IPS DF 19.7 (cell line): ENCODE results near the gene EMC1.
"Not testable (repeated sequence)": the region's sequence is repeated elsewhere in the genome, so short reads cannot be mapped to it uniquely, and the experiment has no call there.

Experiments used
- DNase-seq: peaks from one replicate; pipeline ENCODE4 v3.0.0-alpha.2; 2013; ENCODE audit warnings: low read depth, low spot score

Gene EMC1

DNA sequence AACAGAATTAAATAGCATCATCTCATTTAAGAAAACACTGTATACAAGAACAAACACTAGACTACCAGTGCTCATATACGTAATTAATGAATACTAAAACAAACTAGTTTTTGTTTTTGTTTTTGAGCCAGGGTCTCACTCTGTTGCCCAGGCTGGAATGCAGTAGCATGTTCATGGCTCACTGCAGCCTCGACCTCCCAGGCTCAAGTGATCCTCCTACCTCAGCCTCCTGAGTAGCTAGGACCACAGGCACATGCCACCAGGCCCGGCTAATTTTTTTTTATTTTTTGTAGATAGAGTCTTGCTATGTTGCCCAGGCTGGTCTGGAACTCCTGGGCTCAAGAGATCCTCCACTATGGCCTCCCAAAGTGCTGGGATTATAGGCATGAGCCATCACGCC, 34.7 kb downstream of the EMC1 start:
- DNase-seq: not testable (repeated sequence)

DNA sequence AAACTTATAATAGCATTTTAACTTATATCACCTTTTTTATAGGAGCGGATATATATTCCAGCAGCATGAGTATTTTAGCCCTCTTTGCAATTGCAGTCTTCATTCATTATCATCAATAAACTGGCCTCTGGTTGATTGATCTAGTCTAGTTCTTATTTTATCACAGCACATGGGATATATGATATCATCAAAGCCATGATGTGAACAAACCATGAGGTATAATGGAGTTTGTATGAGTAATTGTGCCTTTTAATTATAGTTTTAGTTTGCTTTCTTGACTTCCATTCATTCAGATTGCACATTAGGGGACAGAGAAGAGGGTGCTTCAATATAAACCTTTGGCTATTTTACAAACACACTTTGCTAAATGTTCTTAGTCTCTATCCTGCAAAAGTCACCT, 37.7 kb downstream of the EMC1 start:
- DNase-seq: no peak

DNA sequence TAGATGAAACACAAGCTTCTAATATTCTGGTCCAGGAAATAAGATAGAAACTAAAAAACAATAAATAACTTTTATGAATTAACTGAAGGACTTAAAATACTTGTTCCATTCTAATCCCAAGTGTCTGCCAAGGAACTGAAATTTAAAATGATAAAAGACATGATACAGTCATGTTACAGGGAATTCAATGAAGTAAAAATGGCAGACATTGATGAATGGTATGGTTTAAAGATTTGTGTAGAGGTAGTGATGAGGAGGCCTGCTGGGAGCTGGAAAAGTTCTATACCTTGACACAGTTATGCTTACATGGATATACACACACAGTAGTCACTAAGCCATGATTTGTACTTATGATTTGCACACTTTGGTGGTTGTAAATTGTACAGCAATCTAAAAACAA, 39.2 kb downstream of the EMC1 start:
- DNase-seq: no peak

DNA sequence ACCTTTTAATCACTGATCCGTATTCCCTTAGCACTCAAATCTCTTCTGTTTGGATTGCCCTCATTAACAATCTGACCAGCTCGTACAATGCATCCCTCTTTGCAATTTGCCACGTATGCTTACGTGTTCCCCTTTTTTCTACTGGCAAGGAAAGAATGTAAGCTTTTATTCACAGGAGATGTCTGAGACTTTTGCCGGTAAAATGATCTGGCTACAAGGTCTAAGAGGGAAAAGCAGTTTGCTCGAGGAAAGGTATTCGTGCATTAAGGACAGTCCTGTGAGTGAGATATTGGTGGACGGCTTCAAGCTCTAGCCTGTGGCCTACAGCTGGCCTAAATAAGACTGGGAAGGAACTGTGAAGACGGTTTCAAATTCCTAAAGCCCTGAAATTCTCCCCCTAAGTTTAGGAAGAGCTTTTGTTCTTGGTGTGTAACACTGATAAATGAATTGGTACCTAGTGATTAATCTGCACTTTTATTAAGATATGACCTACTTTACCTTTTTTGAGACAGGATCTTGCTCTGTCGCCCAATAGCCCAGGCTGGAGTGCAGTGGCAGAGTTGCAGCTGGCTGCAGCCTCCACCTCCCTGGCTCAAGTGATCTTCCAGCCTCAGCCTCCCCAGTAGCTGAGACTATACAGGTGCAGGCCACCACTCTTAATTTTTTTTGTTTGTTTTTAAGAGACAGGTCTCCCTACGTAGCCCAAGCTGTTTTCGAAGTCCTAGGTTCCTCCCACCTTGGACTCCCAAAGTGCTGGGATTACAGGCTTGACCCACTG, 40.4 kb downstream of the EMC1 start:
- DNase-seq: no peak

DNA sequence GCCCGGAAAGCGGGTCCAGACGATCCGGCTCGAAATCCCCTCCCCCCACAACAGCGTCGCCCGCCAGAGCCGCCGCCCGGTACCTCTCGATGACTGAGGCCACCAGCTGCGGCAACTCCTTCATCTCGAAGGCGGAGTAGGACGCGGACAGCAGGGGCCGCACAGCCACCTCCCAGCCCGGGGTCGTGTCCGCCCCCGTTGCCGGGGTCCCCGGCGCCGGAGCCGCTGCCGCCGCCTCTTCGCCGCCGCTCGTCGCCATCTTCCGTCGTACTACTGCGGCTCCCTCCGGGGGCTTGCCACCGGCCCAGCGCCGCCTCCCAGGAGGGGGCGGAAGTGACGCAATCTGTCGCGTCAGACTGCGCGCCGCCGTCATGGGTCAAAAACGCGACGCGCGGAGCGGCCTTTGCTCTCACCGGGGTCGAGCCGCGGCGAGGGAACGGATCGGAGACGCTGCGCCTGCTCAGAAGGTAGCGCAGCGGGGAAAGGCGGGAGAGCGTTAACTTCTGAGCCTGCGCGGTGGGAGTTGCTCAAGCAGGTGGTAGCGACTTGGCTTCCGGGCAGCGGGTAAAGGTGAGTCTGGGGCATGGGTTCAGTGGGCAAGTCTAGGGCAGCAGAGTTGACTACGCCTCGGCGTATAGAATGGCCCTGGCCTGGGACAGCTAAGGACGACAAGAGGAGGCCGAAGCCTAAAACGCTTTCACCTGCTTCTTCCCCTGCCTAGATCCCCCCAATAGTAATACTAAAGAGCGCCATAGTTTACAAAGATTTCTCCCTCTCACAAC, 41.1 kb downstream of the EMC1 start, which contains the start of gene UBR4:
UBR4 (minus strand) TSS at position 277 of the 782 bp plus-strand sequence; CDS start at position 259, 18 bp downstream.
- peak; percentile 65 for DNase-seq

DNA sequence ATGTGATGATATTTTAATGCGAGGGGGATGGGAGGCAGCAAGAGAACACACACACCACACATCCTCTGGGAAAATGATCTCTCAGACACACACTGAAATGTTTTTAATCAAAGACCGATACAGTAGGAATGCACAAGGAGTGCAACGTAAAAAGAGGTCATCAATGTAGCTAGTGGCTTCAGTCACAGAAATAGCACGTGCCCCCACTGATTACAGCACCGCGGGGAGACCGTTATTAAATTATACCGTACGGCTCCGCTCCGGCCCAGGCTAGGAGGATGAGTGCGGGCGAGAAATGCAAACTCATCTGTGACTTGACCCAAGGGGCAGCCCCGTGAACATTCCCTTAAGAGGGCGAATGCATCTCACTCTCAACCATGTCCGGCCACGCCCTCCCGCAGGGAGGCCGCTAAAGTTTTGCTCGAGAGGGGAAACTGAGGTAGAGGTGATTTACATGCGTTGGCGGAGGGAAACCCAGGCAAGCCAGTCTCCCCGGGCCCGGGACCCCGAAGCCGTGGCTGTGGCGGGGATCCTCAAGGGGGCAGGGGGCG, 41.8 kb downstream of the EMC1 start:
- DNase-seq: no peak

DNA sequence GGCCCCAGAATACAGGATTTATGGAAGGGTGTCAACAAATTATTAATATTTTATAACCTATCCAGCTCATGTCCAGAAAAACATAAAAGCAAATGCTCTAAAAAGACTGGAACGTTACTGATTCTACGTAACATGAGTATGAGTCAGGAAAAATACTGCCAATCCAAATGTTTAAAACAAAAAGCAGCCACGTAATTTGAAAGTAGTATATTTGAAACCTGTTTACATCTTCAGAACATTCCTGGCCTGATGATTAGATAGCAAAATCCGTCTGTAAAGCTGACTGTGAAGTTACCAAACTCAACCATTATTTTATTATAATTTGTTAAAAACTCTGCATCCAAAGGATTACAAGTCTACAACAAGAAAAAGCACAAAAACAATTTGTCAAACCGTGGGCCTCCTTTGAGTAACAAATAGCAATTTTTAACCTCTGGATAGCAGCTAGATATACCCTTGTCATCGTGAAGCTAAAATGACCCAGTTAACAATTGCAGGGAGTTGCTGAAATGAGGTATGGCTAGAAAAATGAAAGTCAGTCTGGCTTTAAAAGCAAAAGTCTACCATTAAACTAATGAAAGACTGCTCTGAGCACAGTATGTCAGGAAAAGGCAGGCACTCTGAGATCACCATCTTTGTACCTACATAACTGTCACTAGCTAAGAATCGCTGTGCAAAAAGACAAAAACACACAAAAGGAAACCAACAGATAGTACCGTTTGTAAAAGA, 42.5 kb downstream of the EMC1 start:
- DNase-seq: no peak

DNA sequence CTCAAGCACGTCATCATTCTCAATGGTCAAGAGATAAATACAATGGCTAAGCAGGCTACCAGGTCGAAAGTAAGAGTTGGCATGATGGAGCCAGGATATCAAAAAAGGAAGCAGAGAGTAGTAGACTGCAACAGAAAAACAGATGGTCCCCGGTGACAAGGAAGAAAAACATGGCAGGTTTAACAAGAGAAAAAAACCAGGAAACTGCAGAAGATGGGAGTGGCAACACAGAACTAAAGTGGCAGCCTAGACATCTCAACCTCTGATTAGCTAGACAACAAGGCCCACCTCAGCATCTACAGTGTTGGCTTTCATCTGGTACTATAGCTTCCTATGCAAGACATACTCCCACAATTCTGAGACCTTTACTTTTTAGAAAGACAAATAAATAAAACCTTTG, 44.4 kb downstream of the EMC1 start:
- no peak for DNase-seq

DNA sequence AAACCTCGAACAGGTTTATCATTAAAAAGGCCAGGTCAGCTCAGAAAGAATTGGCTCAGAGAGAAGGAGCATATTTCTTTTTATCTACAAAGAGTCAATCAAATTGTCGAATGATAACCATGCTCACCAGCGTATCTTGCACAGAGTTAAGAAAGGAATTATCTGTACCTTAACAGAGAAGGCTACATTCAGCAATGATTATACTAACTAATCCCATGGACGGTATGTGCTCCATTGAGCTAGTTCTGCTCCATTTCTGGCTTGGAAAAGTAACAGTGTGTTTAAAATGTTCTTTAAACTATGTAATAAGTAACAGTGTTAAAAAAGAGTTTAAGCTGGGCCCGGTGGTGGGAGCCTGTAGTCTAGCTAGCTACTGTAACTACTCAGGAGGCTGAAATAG, 45.5 kb downstream of the EMC1 start:
- DNase-seq: no peak

DNA sequence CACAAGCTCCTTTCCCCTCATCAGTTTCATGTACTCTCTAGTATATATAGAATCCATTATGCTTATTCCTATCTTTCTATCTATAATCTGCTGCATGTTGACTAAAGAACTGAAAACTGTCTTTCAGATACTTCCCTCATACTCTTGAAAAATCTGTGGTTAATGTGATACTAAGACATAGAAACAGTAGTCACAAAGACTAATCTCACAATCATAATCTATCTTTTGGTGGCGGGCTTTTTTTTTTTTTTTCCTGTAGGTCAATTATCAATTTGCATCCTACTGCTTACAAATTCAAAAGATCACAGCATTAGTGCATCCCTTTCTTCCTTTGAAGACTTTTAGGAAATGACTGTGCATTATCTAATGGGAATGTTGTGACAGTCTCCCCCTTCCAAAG, 45.9 kb downstream of the EMC1 start:
- no peak for DNase-seq

DNA sequence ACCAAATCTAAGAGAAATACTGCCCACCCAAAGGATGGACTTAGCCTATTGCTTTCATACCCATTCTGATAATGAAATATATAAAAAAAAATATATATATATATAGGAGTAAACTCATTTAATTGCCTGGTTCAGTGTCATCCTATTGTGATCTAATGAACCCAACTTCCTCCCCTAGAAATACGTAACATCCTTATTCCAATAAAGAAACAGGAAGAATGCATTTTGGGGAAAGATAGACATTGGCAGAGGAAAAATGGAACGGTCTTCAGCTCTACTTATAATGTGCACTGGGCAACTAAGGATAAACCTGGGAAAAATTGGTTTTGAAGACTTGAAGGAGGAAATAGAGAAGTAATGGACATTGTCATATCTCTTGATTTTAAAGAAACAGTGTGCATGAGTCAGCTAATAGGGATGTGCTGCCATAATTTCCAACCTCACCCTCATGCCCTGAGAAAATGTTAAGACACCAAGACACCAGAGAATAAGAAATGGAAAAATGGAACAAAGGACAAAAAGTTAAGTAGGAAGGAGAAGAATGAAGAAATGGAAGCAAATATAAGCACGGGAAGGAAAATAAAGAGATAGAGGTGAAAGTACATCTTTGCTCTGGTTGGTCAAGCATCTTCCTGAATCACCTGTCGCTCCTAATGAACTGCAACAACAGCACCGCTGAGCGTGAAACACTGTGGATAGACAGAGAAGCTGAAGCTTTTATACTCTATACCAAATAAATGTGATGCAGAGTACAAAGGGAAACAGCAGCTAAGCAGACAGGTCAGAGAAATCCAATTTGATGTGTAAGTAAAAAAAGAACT, 46.7 kb downstream of the EMC1 start:
- DNase-seq: no peak

DNA sequence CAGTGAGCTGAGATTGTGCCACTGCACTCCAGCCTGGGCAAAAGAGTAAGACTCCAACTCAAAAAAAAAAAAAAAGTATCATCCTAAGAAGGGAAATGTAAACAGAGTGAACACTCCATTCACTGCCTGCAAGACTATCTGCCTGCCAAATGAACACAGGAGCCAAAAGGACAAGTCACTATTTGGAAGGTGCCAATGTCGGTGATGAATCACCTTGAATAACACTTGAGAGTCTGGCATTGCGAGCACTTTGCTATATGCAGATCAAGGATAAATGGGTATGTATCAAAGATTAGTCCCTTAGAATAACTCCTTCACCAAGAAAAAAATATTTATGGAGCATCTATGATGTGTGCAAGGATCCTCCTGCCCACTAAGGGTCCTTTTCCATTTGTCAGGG, 47.9 kb downstream of the EMC1 start:
- DNase-seq: no peak

DNA sequence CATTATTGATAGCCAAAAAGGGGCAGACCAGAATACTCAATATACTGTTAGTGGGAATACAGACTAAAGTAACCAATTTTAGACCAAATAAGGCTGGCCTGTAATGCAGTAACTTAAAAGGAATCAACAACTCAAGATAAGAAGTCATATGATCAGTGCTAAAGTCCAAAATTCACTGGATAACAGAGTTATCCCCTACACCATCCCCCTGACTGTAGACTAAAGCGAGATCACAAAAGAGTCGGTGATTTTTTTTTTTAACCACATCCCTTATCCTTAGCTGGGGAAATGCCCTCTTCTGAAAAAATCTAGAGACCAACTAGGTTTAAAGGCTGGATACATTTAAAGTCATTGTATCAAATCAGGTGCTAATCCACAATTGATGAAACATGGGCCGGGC, 48.9 kb downstream of the EMC1 start:
- DNase-seq: no peak

DNA sequence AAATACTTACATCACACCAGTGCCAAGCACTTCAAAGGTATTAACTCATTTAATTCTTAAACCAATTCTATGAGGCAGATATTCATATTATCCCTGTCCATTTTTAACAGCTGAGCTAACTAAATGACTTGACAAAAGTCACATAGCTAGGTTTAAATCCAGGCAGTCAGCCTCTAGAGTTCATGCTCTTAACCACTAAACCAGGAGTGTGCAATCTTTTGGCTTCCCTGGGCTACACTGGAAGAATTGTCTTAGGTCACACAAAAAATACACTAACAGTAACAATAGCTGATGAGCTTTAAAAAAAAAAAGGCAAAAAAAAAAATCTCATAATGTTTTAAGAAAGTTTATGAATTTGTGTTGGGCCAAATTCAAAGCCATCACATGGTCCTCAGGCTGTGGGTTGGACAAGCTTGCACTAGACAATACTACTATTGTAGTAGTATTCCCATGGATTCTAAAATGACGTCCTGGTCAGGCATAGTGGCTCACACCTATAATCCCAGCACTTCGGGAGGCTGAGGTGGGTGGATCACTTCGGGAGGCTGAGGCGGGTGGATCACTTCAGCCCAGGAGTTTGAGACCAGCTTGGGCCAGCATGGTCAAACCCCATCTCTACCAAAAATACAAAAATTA, 51.2 kb downstream of the EMC1 start:
- DNase-seq: no peak

DNA sequence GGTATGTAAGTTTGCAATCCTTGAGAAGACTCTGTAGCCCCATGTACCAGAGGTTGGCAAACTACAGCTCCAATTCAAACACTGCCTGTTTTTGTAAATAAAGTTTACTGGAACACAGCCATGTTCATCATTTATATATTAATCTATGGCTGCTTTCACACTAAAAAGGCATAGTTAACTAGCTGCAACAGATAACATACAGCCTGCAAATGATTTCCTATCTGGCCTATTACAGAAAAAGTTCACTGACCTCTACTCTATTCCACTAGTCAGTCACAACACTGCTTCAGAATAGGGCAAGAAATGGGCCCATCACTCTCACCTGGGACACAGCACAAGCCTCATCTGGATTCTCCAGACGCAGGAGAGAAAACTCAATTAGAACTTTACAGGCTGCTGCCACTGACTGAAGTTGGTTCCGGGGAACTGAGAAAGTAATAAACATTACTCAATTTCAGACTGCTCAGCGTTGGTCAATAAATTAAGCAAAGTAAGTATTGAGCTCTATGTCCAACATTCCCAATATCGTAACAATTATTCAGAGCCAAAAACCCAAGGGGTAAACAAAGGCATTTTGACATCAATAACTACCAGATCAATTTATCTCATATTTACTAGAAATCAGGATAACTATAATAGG, 51.9 kb downstream of the EMC1 start:
- DNase-seq: no peak

DNA sequence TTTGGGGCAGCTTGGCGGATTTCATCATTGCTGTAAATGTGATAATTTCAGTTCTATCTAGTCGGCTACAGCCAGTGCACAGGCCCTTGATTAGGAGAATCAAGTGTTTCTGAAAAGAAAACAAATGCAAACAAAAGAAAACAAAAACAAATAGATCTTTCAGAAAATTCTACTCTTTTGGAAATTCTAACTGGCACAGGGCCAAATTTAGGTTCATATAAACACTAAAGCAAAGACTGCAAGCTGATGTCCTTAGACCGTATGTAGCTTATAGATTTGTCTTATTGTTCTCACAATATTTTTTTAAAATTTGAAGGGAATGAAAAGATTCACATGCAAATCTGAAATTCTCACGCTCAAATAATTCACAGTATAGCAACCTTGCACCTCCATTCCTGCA, 52.5 kb downstream of the EMC1 start:
- no peak for DNase-seq

DNA sequence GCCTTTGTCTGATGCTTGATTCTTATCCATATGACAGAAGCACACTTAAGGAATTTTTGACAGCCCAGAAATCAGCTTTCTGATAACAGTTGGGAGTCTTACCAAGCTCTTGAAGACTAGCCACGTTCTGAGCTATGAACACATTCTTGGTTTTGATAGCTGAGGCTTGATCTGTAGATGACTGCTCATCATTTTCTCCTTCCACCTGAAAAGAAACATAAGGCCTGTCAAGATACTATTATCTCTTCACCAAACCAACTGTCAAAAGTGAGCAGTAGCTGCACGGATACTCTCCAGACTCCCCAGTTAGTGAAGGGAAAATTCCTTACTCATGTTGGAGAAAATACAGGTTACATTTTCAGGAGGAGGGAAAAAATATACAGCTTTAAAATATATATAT, 53.5 kb downstream of the EMC1 start:
- DNase-seq: no peak

DNA sequence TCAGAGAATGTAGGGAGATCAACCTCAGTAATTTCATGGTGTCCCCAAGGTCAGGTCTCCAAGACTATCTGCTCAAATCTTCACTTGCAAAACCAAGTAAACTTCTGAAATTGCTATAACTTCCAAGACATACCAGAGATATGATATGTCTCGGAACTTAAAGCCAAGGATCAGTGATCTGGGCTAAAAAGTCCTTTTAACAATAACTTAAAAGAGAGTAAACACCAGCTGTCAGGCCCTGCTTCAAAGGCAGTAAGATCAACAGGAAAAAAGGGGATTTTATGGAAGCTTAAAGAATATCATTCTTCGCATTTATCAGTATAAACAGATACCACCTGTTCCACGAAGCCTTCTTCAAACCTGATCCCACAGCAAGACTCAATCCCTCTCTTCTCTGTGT, 55.0 kb downstream of the EMC1 start:
- no peak for DNase-seq

DNA sequence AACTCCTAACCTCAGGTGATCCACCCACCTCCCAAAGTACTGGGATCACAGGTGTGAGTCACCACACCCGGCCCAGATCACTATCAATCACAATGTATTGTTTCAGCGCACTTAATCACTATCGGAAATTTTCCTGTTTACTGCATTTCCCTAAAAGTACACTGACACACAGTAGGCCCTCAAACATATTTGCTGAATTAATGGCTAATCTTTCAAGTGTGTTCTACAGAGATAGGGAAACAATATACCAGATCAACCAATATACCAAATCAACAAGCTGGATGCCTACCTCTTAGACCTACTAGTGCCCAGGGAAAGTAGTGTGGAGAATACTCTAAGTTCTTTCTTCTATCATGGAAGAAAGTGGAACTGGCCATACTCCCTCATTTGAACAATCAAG, 58.3 kb downstream of the EMC1 start:
- DNase-seq: no peak

DNA sequence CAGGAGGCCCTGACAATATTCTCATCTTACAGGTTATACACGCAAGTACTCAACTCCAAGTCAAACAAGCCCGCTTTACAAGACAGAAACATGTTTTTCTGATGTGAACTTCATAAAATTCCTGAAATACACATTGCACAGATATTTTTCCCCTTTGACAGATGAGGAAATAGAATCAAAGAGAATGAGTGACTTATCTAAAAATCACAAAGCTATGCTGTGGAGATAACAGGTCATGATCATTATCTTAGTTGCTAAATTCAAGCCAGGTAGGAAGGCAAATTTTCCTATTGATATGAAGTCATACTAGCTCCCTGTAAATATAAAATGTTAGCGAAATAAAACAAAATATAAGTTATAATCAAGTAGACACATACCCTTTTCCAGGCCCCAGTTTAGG, 59.5 kb downstream of the EMC1 start:
- no peak for DNase-seq
